ENCODE results near the gene HOXA2. TPM values are rescaled to one million over a fixed set of nuclear protein-coding genes. Genes with fewer than 3 reads are reported as not detected.

HOXA2 gene
- total and polyA plus RNA-seq, 2 of the 13 experiments (the other 11 are each of a cell fraction or from before 2014, with no cell fraction given): 0.22 to 0.29 TPM

DNA sequence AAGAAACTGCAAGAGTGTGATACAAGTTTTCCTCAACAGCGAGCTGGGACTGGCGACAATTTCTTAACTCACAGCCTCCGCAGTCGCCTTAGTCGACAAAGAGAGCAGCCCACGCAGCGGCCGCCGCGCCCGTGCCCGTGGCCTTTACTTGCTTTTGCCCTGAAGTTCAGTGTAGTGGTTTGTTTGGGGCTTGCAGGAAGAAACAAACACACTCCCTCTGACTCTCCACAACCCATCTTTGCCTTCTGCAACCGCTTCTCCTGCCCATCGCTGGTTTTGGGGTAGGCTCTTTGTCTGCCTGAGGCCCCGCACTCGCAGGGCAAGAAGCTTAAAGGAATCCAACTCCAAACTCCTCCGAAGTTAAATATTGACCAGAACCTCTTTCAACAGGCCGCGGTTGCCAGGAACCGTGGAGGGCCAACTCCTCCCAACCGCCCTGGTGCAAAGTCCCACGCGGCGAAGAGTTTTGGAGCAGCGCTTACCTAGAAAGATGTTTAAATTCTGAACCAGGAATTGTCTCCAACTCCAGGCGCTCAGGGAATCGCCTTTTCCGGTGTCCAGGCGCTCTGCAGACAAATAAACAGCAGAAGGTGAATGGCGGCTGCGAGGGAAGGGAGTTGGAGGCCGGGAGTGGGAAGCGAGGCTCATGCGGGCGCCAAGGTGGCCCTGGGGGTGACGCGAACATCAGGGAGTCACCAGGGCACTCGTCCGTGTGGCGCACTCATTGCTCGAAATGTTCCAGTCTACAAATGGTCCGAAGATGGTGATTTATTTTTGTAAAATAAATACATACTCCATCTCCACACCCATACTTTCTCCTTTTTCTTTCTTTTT, 19.8 kb upstream of the HOXA2 start (continued):
- TF ChIP-seq NONO (IDR thresholded peaks at IDR 0.05) (no peak), NONO (CRISPR knock-in tag; conservative IDR thresholded peaks at IDR 0.05) (0 out of 2 replicates have a peak, but pooled peaks have one; percentile 44), TBX2 (CRISPR knock-in tag; IDR thresholded peaks at IDR 0.05; ENCODE audit: borderline replicate concordance) (peak; percentile 79), ATAD3A (CRISPR knock-in tag; IDR thresholded peaks at IDR 0.05) (no peak), ETV5 (CRISPR knock-in tag; IDR thresholded peaks at IDR 0.05; ENCODE audit: borderline replicate concordance) (peak; percentile 60), MAFK (conservative IDR thresholded peaks at IDR 0.05 in 1 of 2, IDR thresholded peaks at IDR 0.05 in 1 of 2; ENCODE audit: low read length in 2 of 2) (no peak), ZNF317 (CRISPR knock-in tag; IDR thresholded peaks at IDR 0.05) (0 out of 2 replicates have a peak, but pooled peaks have one; percentile 63), ZNF776 (CRISPR knock-in tag; IDR thresholded peaks at IDR 0.05) (0 out of 2 replicates have a peak, but pooled peaks have one; percentile 35), KDM6A (CRISPR knock-in tag; IDR thresholded peaks at IDR 0.05; ENCODE audit: low read depth) (peak; percentile 95), ARNT2 (CRISPR knock-in tag; IDR thresholded peaks at IDR 0.05; ENCODE audit: low read depth) (no peak), ZFP41 (CRISPR knock-in tag; IDR thresholded peaks at IDR 0.05; ENCODE audit: borderline replicate concordance) (no peak), KAT7 (CRISPR knock-in tag; IDR thresholded peaks at IDR 0.05; ENCODE audit: borderline replicate concordance) (0 out of 2 replicates have a peak, but pooled peaks have one; percentile 31), MAZ (IDR thresholded peaks at IDR 0.05; ENCODE audit: borderline replicate concordance, low read depth, low read length) (0 out of 2 replicates have a peak, but pooled peaks have one; percentile 57), MAZ (CRISPR knock-in tag; IDR thresholded peaks at IDR 0.05; ENCODE audit: low read depth) (no peak), MIER2 (CRISPR knock-in tag; IDR thresholded peaks at IDR 0.05) (0 out of 2 replicates have a peak, but pooled peaks have one; percentile 37), NCOR1 (IDR thresholded peaks at IDR 0.05; ENCODE audit: borderline replicate concordance, low read length) (peak; percentile 90), ZNF558 (CRISPR knock-in tag; IDR thresholded peaks at IDR 0.05; ENCODE audit: borderline replicate concordance) (peak; percentile 78; the same call in 1 of the 2 replicates), KDM4B (CRISPR knock-in tag; IDR thresholded peaks at IDR 0.05) (no peak), JUND (CRISPR knock-in tag; IDR thresholded peaks at IDR 0.05) (0 out of 2 replicates have a peak, but pooled peaks have one; percentile 29), ZNF883 (CRISPR knock-in tag; IDR thresholded peaks at IDR 0.05; ENCODE audit: not compliant biosample characterization) (no peak), RXRA (CRISPR knock-in tag; IDR thresholded peaks at IDR 0.05) (peak; percentile 68), POLR2G (IDR thresholded peaks at IDR 0.05; ENCODE audit: low read depth, low read length) (peak; percentile 97), ZMAT3 (CRISPR knock-in tag; conservative IDR thresholded peaks at IDR 0.05) (0 out of 2 replicates have a peak, but pooled peaks have one; percentile 53), ZNF546 (CRISPR knock-in tag; conservative IDR thresholded peaks at IDR 0.05) (0 out of 2 replicates have a peak, but pooled peaks have one; percentile 40), TBL1XR1 (IDR thresholded peaks at IDR 0.05; ENCODE audit: borderline replicate concordance, low read length, partially characterized antibody) (no peak), CREM (IDR thresholded peaks at IDR 0.05) (peak; percentile 73), CREM (CRISPR knock-in tag; IDR thresholded peaks at IDR 0.05) (no peak)
- TF ChIP-seq, protein P1, sequence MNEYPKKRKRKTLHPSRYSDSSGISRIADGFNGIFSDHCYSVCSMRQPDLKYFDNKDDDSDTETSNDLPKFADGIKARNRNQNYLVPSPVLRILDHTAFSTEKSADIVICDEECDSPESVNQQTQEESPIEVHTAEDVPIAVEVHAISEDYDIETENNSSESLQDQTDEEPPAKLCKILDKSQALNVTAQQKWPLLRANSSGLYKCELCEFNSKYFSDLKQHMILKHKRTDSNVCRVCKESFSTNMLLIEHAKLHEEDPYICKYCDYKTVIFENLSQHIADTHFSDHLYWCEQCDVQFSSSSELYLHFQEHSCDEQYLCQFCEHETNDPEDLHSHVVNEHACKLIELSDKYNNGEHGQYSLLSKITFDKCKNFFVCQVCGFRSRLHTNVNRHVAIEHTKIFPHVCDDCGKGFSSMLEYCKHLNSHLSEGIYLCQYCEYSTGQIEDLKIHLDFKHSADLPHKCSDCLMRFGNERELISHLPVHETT (CRISPR knock-in tag; conservative IDR thresholded peaks at IDR 0.05): no peak; the same call in 1 of the 2 replicates
- TF ChIP-seq, protein P2, sequence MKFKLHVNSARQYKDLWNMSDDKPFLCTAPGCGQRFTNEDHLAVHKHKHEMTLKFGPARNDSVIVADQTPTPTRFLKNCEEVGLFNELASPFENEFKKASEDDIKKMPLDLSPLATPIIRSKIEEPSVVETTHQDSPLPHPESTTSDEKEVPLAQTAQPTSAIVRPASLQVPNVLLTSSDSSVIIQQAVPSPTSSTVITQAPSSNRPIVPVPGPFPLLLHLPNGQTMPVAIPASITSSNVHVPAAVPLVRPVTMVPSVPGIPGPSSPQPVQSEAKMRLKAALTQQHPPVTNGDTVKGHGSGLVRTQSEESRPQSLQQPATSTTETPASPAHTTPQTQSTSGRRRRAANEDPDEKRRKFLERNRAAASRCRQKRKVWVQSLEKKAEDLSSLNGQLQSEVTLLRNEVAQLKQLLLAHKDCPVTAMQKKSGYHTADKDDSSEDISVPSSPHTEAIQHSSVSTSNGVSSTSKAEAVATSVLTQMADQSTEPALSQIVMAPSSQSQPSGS (CRISPR knock-in tag; IDR thresholded peaks at IDR 0.05): peak; percentile 37; the same call in 1 of the 2 replicates

All from HepG2 (cell line).